ENCODE data around the gene CCL5.

DNA sequence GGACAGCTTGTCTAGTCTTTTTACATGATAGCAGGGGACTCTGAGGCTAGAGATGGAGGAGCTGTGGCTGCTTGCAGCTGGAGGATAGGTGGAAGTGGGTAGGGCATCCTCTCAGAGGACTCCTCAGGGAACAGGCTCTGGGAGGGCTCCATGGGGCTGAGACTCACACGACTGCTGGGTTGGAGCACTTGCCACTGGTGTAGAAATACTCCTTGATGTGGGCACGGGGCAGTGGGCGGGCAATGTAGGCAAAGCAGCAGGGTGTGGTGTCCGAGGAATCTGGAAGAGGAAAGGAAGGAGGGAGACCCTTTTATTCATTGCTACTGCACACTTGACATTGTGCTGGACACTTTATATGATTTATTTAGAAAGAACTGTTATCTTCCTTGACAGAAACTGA lies 1.8 kb downstream of the CCL5 start:
- TF ChIP-seq POLR2AphosphoS5 (IDR thresholded peaks at IDR 0.05; ENCODE audit: low read depth, low read length) (no peak), TAF1 (IDR thresholded peaks at IDR 0.05; ENCODE audit: borderline replicate concordance, insufficient read depth, low read length) (no peak), SIN3A (IDR thresholded peaks at IDR 0.05; ENCODE audit: borderline replicate concordance, insufficient read depth, low read length) (no peak)
- TF ChIP-seq, protein P1, sequence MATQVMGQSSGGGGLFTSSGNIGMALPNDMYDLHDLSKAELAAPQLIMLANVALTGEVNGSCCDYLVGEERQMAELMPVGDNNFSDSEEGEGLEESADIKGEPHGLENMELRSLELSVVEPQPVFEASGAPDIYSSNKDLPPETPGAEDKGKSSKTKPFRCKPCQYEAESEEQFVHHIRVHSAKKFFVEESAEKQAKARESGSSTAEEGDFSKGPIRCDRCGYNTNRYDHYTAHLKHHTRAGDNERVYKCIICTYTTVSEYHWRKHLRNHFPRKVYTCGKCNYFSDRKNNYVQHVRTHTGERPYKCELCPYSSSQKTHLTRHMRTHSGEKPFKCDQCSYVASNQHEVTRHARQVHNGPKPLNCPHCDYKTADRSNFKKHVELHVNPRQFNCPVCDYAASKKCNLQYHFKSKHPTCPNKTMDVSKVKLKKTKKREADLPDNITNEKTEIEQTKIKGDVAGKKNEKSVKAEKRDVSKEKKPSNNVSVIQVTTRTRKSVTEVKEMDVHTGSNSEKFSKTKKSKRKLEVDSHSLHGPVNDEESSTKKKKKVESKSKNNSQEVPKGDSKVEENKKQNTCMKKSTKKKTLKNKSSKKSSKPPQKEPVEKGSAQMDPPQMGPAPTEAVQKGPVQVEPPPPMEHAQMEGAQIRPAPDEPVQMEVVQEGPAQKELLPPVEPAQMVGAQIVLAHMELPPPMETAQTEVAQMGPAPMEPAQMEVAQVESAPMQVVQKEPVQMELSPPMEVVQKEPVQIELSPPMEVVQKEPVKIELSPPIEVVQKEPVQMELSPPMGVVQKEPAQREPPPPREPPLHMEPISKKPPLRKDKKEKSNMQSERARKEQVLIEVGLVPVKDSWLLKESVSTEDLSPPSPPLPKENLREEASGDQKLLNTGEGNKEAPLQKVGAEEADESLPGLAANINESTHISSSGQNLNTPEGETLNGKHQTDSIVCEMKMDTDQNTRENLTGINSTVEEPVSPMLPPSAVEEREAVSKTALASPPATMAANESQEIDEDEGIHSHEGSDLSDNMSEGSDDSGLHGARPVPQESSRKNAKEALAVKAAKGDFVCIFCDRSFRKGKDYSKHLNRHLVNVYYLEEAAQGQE (IDR thresholded peaks at IDR 0.05; ENCODE audit: insufficient read depth in 1 of 2, low read depth in 2 of 2, low read length in 2 of 2) = no peak

Measured in PFSK-1 (cell line).